GM12891 (cell line): Measurements from ENCODE around the gene ZBTB1.

Experiments used
- POLR2A ChIP-seq: IDR thresholded peaks from 2 replicates; pipeline ENCODE4 v1.6.1; 2011; ENCODE audit warnings: low read depth, low read length, control low read depth
- POLR2AphosphoS5 ChIP-seq: IDR thresholded peaks from 2 replicates; pipeline ENCODE4 v1.6.1; 2011; ENCODE audit warnings: low read depth, low read length, control low read depth

DNA sequence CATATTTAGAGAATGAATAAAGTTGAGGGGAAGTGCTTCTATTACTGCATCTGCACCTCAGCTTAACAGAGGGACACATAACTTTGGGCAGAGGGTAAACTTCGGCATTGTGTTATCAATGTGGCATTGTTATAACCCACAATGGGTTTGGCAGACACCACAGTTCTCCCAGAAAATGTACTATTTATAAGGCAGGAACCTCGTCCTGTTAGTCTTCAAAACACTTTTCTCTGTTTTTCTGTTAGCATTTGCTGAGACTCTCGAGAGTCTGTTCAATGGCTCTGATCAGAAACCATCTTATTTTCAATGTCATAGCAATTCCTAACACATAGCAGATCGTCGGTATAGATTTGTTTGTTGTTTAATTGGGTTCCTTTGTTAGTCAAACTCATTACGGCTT lies 59.1 kb downstream of the ZBTB1 start:
- TF ChIP-seq POLR2AphosphoS5 (no peak), POLR2A (no peak)
